ENCODE measurements around the gene TRAPPC4. TPM values are rescaled to one million over a fixed set of nuclear protein-coding genes. Genes with fewer than 3 reads are reported as not detected.
A peak's percentile ranks its signal among the peaks of the same experiment; 100 is the strongest.
"Not testable (repeated sequence)": the region's sequence is repeated elsewhere in the genome, so short reads cannot be mapped to it uniquely, and the experiment has no call there.

The TRAPPC4 gene, protein sequence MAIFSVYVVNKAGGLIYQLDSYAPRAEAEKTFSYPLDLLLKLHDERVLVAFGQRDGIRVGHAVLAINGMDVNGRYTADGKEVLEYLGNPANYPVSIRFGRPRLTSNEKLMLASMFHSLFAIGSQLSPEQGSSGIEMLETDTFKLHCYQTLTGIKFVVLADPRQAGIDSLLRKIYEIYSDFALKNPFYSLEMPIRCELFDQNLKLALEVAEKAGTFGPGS
- total RNA-seq (100 to 1,000 TPM; 101 to 106 TPM), total RNA-seq (30.3 to 84.6 (median 53.0) reads per million in 172 experiments)
- 50.2 TPM for polyA plus RNA-seq (2013, experiment 1 of 2)
- polyA plus RNA-seq (2013, experiment 2 of 2): 47.4 TPM

DNA sequence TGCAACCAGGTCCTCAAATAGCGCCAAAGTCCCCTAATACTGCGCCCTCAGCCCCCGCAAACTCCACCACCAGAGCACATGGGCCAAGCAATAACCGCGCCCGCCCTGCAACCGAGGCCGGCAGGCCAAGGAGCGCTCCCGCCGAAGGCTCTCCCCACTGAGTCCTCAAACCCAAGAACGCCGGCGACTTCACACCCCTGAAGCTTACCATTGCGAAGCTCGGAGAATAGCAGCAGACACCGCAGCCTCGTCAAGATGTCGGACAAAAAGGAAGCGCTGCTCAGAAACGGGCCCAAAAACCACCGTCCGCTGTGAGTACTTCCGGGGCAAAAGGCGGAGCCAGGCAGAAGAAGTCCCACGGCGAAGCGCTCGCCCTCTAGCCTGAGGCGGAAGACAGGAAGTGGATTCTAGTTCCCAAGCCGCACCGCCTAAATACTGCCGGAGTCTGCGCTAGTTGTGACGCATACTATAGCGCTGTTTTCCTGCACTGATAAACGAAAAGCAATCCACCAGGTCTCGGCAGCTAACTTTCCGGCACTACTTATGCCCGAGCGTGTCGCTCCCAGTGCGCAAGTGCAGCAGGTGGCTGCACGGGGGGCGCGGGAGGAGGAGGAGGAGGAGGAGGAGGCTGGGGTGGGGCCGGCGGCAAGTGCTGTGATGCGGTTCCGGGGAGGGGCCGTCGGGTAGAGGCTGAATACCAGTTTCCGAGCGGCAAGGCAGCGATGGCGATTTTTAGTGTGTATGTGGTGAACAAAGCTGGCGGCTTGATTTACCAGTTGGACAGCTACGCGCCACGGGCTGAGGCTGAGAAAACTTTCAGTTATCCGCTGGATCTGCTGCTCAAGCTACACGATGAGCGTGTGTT lies at the start of gene TRAPPC4, which contains the start of gene RPS25:
TRAPPC4 (plus strand) TSS at position 693 of the 865 bp plus-strand sequence; CDS start at position 723, 30 bp downstream.
RPS25 (minus strand) TSS at position 270 of the 865 bp plus-strand sequence; CDS start at position 211, 59 bp downstream.
- ChIA-PET CTCF (interaction anchor here (0.9 to 2.4 kb wide), 5 partner anchors 10 to 47 kb away, joined by 3 to 13 read pairs (median 4); partner anchors contain the start of gene SLC37A4), POLR2A (interaction anchor here (0.5 to 4.9 kb wide), 36 partner anchors 10 to 446 kb away, joined by 3 to 94 read pairs (median 4); partner anchors contain the start of genes ARCN1, C2CD2L, CBL and CENATAC)
- no peaks in the 10 kb centered on the region for H3K27me3 Mint-ChIP-seq
- peaks cover 0 to 3% of the 10 kb centered on the region in 2 experiments for H3K9me3 ChIP-seq (ENCODE audit: control insufficient read depth in 1 of 2, insufficient read depth in 1 of 2, low read length in 2 of 2)
- peaks cover 58% of the 10 kb centered on the region for H3K4me1 ChIP-seq (ENCODE audit: insufficient read depth, low read length)
- peak within 1 kb of the TSS; percentile 93 for H3K27ac ChIP-seq (ENCODE audit: low read depth in 1 of 2, low read length in 2 of 2)
- DNase-seq (peak; percentile 92 to 99 (median 94)), ATAC-seq (ENCODE audit: poor library complexity) (peak; percentile 83)
- peaks cover 62% of the 10 kb centered on the region for H3K36me3 ChIP-seq (ENCODE audit: insufficient read depth, low read length)
- peak within 1 kb of the TSS; percentile 100 for H3K4me3 Mint-ChIP-seq
- intact Hi-C loops (cut with DNase I, micrococcal nuclease): loop anchor here (1.0 to 5.0 kb wide), 6 partner anchors 12 to 179 kb away; partner anchors contain the start of genes CENATAC (in 2 of the 2), DPAGT1 (in 2 of the 2), SLC37A4 (in 2 of the 2) and VPS11 (in 2 of the 2)
- H3K27ac Mint-ChIP-seq: peak within 1 kb of the TSS; percentile 99
- H3K4me1 Mint-ChIP-seq (ENCODE audit: low read depth): peaks cover 62% of the 10 kb centered on the region
- no peaks in the 10 kb centered on the region for H3K27me3 ChIP-seq (ENCODE audit: control insufficient read depth in 1 of 2, insufficient read depth in 2 of 2, low read length in 2 of 2)
- TF ChIP-seq, protein P1, sequence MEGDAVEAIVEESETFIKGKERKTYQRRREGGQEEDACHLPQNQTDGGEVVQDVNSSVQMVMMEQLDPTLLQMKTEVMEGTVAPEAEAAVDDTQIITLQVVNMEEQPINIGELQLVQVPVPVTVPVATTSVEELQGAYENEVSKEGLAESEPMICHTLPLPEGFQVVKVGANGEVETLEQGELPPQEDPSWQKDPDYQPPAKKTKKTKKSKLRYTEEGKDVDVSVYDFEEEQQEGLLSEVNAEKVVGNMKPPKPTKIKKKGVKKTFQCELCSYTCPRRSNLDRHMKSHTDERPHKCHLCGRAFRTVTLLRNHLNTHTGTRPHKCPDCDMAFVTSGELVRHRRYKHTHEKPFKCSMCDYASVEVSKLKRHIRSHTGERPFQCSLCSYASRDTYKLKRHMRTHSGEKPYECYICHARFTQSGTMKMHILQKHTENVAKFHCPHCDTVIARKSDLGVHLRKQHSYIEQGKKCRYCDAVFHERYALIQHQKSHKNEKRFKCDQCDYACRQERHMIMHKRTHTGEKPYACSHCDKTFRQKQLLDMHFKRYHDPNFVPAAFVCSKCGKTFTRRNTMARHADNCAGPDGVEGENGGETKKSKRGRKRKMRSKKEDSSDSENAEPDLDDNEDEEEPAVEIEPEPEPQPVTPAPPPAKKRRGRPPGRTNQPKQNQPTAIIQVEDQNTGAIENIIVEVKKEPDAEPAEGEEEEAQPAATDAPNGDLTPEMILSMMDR (IDR thresholded peaks at IDR 0.05): no peak
- H3K9me3 Mint-ChIP-seq: no peaks in the 10 kb centered on the region
- peak within 1 kb of the TSS; percentile 63 for H3K4me3 ChIP-seq (ENCODE audit: low read length)
- H3K36me3 Mint-ChIP-seq (ENCODE audit: low read depth): peaks cover 94% of the 10 kb centered on the region

DNA sequence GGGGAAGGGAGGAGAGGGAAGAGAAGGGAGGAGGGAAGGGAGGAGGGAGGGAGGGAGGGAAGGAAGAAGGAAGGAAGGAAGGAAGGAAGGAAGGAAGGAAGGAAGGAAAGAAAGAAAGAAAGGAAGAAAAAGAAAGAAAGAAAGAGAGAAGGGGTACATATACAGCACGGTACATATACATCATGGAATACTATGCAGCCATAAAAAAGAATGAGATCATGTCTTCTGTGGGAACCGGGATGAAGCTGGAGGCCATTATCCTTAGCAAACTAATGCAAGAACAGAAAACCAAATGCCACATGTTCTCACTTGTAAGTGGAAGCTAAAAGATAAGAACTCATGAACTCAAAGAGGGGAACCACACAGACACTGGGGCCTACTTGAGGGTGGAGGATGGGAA lies 49.1 kb upstream of the TRAPPC4 start:
- H3K9me3 Mint-ChIP-seq; H3K27me3 ChIP-seq (ENCODE audit: control insufficient read depth in 1 of 2, insufficient read depth in 2 of 2, low read length in 2 of 2); ATAC-seq (ENCODE audit: poor library complexity); CTCF ChIA-PET; H3K27ac ChIP-seq (ENCODE audit: low read depth in 1 of 2, low read length in 2 of 2); H3K36me3 Mint-ChIP-seq (ENCODE audit: low read depth); POLR2A ChIA-PET; DNase-seq; H3K27ac Mint-ChIP-seq; intact Hi-C loops (cut with DNase I, micrococcal nuclease); H3K4me1 Mint-ChIP-seq (ENCODE audit: low read depth); H3K4me3 Mint-ChIP-seq; H3K4me1 ChIP-seq (ENCODE audit: insufficient read depth, low read length); H3K9me3 ChIP-seq (ENCODE audit: control insufficient read depth in 1 of 2, insufficient read depth in 1 of 2, low read length in 2 of 2); H3K4me3 ChIP-seq (ENCODE audit: low read length); H3K36me3 ChIP-seq (ENCODE audit: insufficient read depth, low read length): not testable (repeated sequence)
- peaks cover 17% of the 10 kb centered on the region for H3K27me3 Mint-ChIP-seq

DNA sequence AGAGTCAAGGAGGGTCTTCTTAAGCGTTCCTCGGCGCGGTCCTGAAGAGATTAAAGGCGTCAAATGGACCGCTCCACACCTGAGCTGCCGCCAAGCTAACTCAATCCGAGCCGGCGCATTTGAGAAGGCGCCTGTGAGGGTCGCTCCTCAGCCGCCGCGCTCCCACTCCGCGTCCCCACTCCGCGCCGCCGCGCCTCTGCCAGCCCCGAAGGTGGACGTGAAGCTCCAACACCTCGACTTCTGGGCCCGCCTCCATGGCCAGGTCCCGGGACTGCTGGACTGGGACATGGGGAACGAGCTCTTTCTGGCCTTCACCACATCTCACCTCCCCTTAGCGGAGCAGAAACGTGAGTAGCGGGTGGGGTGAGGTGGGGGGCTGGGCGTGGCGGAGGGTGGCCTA lies 46.9 kb upstream of the TRAPPC4 start, which contains the start of gene FOXR1:
FOXR1 (plus strand) TSS at position 116 of the 400 bp plus-strand sequence; CDS start at position 287, 171 bp downstream.
- POLR2A ChIA-PET: no interaction called here
- Histone ChIP-seq H3K4me3 (ENCODE audit: low read length) (no peak within 1 kb of the TSS), H3K9me3 (ENCODE audit: control insufficient read depth in 1 of 2, insufficient read depth in 1 of 2, low read length in 2 of 2) (peaks cover 0 to 4% of the 10 kb centered on the region in 2 experiments), H3K4me1 (ENCODE audit: insufficient read depth, low read length) (no peaks in the 10 kb centered on the region), H3K27ac (ENCODE audit: low read depth in 1 of 2, low read length in 2 of 2) (no peak within 1 kb of the TSS), H3K36me3 (ENCODE audit: insufficient read depth, low read length) (no peaks in the 10 kb centered on the region), H3K27me3 (ENCODE audit: control insufficient read depth in 1 of 2, insufficient read depth in 2 of 2, low read length in 2 of 2) (peaks cover 4 to 7% of the 10 kb centered on the region in 2 experiments)
- intact Hi-C loops (cut with DNase I, micrococcal nuclease): no loop called here
- H3K9me3 Mint-ChIP-seq: no peaks in the 10 kb centered on the region
- no peak within 1 kb of the TSS for H3K4me3 Mint-ChIP-seq
- no peaks in the 10 kb centered on the region for H3K36me3 Mint-ChIP-seq (ENCODE audit: low read depth)
- H3K27me3 Mint-ChIP-seq: peaks cover 26% of the 10 kb centered on the region
- H3K4me1 Mint-ChIP-seq (ENCODE audit: low read depth): no peaks in the 10 kb centered on the region
- ATAC-seq (ENCODE audit: poor library complexity) (no peak), DNase-seq (peak in 1 of 14 experiments; percentile 14)
- TF ChIP-seq, protein P1 (IDR thresholded peaks at IDR 0.05): no peak
- CTCF ChIA-PET: no interaction called here
- no peak within 1 kb of the TSS for H3K27ac Mint-ChIP-seq
